GM12878 (cell line): ENCODE measurements around the gene BCAT1. TPM values are rescaled to one million over a fixed set of nuclear protein-coding genes. Genes with fewer than 3 reads are reported as not detected.
A peak's percentile ranks its signal among the peaks of the same experiment; 100 is the strongest.
"Not testable (repeated sequence)": the region's sequence is repeated elsewhere in the genome, so short reads cannot be mapped to it uniquely, and the experiment has no call there.

Experiments used
- ATAC-seq: fragments of 200-7000 bp; cut with Tn5 transposase; 3 replicates; pipeline ENCODE4 v1.9.1; 2020; ENCODE audit warnings: mild to moderate bottlenecking, moderate library complexity
- BruUV-seq: library from RNA; stranded (reverse); fragments of 400-500 nt; replicated peaks from 2 replicates; lab custom pipeline; 2021; lab: Mats Ljungman, UMichigan
- CTCF ChIA-PET: fragments of 300-600 bp; sonication (Branson Sonifier 250); formaldehyde crosslinking; extraction: SDS; loops from one replicate; lab custom pipeline; 2021; ENCODE audit warnings: inconsistent platforms; lab: Yijun Ruan, JAX
- POLR2A ChIA-PET: fragments of 350-600 bp; formaldehyde crosslinking; extraction: SDS; loops from one replicate; lab custom pipeline; 2021; ENCODE audit warnings: inconsistent platforms; lab: Charles Lee
- RAD21 ChIA-PET: fragments of 300-600 bp; sonication (Branson Sonifier 250); formaldehyde crosslinking; loops from one replicate; lab custom pipeline; 2023; ENCODE audit warnings: antibody characterized with exemption; ENCODE audit not compliant: unreplicated experiment; lab: Charles Lee
- SMC1A ChIA-PET: fragments of 300-600 bp; sonication (Branson Sonifier 250); formaldehyde crosslinking; loops from one replicate; lab custom pipeline; 2023; ENCODE audit not compliant: unreplicated experiment, uncharacterized antibody; lab: Charles Lee
- DNase-seq: peaks from one replicate; pipeline ENCODE4 v3.0.0-alpha.2; 2011; ENCODE audit warnings: low read depth, low spot score
- FAIRE-seq: peaks from 3 replicates; lab custom pipeline; 2011; peaks lifted over from hg19 to GRCh38; lab: Jason Lieb, UNC
- H2AFZ ChIP-seq: 2 replicates; pipeline ENCODE4 v1.6.0; 2011; ENCODE audit warnings: low read depth, low read length, control low read depth; ENCODE audit not compliant: control insufficient read depth
- H3K27ac ChIP-seq: 2 replicates; pipeline ENCODE4 v1.5.1; 2011; ENCODE audit warnings: control low read depth; ENCODE audit not compliant: control insufficient read depth, insufficient read depth
- H3K27me3 ChIP-seq, 2 experiments: replicated peaks in 1 of 2; 2 replicates each; pipeline versions ENCODE4 v1.6.0 to v1.6.1; 2011; ENCODE audit warnings: low read length in 1 of 2; ENCODE audit not compliant: control insufficient read depth in 2 of 2, insufficient read depth in 2 of 2
- H3K36me3 ChIP-seq, 2 experiments: 2 replicates each; pipeline ENCODE4 v1.5.1; 2011; ENCODE audit warnings: low read length in 1 of 2; ENCODE audit not compliant: control insufficient read depth in 2 of 2, insufficient read depth in 2 of 2
- H3K4me1 ChIP-seq: 2 replicates; pipeline ENCODE4 v1.6.1; 2011; ENCODE audit warnings: mild to moderate bottlenecking, low read length, moderate library complexity, mixed read lengths; ENCODE audit not compliant: control insufficient read depth, insufficient read depth
- H3K4me2 ChIP-seq: 2 replicates; pipeline ENCODE4 v1.6.0; 2011; ENCODE audit warnings: control low read depth; ENCODE audit not compliant: control insufficient read depth, insufficient read depth
- H3K4me3 ChIP-seq: fragments of 200-600 bp; sonication (generic); 2 replicates; pipeline ENCODE4 v1.5.1; 2016
- H3K79me2 ChIP-seq: 2 replicates; pipeline ENCODE4 v1.6.0; 2011; ENCODE audit warnings: low read length; ENCODE audit not compliant: control insufficient read depth, insufficient read depth
- H3K9ac ChIP-seq: 2 replicates; pipeline ENCODE4 v1.8.0; 2011; ENCODE audit warnings: low read length, control low read depth, mixed read lengths; ENCODE audit not compliant: control insufficient read depth, insufficient read depth
- H3K9me3 ChIP-seq: replicated peaks from 3 replicates; pipeline ENCODE4 v1.5.1; 2011; ENCODE audit warnings: mild to moderate bottlenecking, low read length; ENCODE audit not compliant: control insufficient read depth, insufficient read depth
- H4K20me1 ChIP-seq: 2 replicates; pipeline ENCODE4 v1.6.0; 2011; ENCODE audit not compliant: control insufficient read depth, insufficient read depth
- ESRRA ChIP-seq: IDR thresholded peaks from 2 replicates; pipeline ENCODE4 v1.6.1; 2012; ENCODE audit warnings: mild to moderate bottlenecking, low read length, improper control_type of control experiment
- RAD21 ChIP-seq: IDR thresholded peaks from 2 replicates; pipeline ENCODE4 v1.6.1; 2011; ENCODE audit warnings: mild to moderate bottlenecking, low read depth, low read length, moderate library complexity; ENCODE audit not compliant: insufficient read depth
- RCOR1 ChIP-seq: conservative IDR thresholded peaks from 2 replicates; pipeline ENCODE4 v1.6.1; 2012; ENCODE audit warnings: low read depth, low read length, improper control_type of control experiment
- SMC3 ChIP-seq: IDR thresholded peaks from 2 replicates; pipeline ENCODE4 v1.6.1; 2011; ENCODE audit warnings: low read length, improper control_type of control experiment, borderline replicate concordance
- TBL1XR1 ChIP-seq: IDR thresholded peaks from 2 replicates; pipeline ENCODE4 v1.6.1; 2012; ENCODE audit warnings: low read depth, low read length, improper control_type of control experiment
- ZBED1 ChIP-seq: IDR thresholded peaks from 2 replicates; pipeline ENCODE4 v1.6.1; 2016; ENCODE audit warnings: borderline replicate concordance
- WGBS: methylation state at CpG from one replicate; pipeline ENCODE4 v1.1.6; 2016; ENCODE audit warnings: low lambda C conversion rate; ENCODE audit not compliant: insufficient replicate concordance, insufficient coverage; ENCODE audit errors: missing lambda C conversion rate; 5-methylcytosine and 5-hydroxymethylcytosine counted together
- in situ Hi-C: fragments of 300-500 bp; cut with MboI; formaldehyde crosslinking; loops from 9 replicates; pipeline ENCODE4 v1.14.3; 2018; ENCODE audit warnings: mixed read lengths
- intact Hi-C: fragments of 100-400 bp; cut with micrococcal nuclease; formaldehyde crosslinking; loops from one replicate; pipeline ENCODE4 v1.14.2; 2022; ENCODE audit not compliant: unreplicated experiment
- polyA plus RNA-seq, 11 experiments: library from polyadenylated mRNA; depleted of rRNA in 4 of 11; unstranded in 6 of 11; stranded (reverse) in 5 of 11; fragments of >200 nt; fragmentation: Nextera tagmentation in 4 of 11; fragmentation: Illumina TruSeq in 1 of 11; extraction: Ambion mirVana in 4 of 11; extraction: Trizol in 1 of 11; gene quantifications; 1 replicate in 1 of 11; 2 replicates in 10 of 11; pipeline versions ENCODE4 v1.2.1 to v1.2.3, GENCODE V29; 2011 to 2016; ENCODE audit warnings: inconsistent platforms in 2 of 11, missing spikeins in 2 of 11, low read depth in 1 of 11
- total RNA-seq, 4 experiments: library from RNA; depleted of rRNA in 3 of 4; stranded (reverse); fragments of >200 nt in 3 of 4; fragmentation: Illumina TruSeq in 1 of 4; extraction: Trizol in 1 of 4; gene quantifications; 2 replicates each; pipeline versions ENCODE4 v1.2.1 to v1.2.3, GENCODE V29; 2013 to 2021
- TF ChIP-seq, protein P1 (sequence below), 3 experiments: IDR thresholded peaks in 2 of 3; conservative IDR thresholded peaks in 1 of 3; 2 replicates each; pipeline ENCODE4 v1.5.1; 2011; ENCODE audit warnings: low read depth in 3 of 3, low read length in 3 of 3, mild to moderate bottlenecking in 3 of 3, control low read depth in 2 of 3, moderate library complexity in 2 of 3, inconsistent platforms in 1 of 3, mixed read lengths in 1 of 3; ENCODE audit not compliant: control insufficient read depth in 2 of 3, insufficient read depth in 1 of 3; ENCODE audit errors: extremely low read depth in 1 of 3
- TF ChIP-seq, protein P2 (sequence below): fragments of 450-650 bp; IDR thresholded peaks from 2 replicates; pipeline ENCODE4 v1.6.1; 2018; ENCODE audit warnings: mild to moderate bottlenecking, low read depth, moderate library complexity; ENCODE audit not compliant: partially characterized antibody

The BCAT1 gene
- total and polyA plus RNA-seq, 10 of the 15 experiments (the other 5 are each of a cell fraction or from before 2014, with no cell fraction given) = 26.2 to 187 (median 81.9) TPM

DNA sequence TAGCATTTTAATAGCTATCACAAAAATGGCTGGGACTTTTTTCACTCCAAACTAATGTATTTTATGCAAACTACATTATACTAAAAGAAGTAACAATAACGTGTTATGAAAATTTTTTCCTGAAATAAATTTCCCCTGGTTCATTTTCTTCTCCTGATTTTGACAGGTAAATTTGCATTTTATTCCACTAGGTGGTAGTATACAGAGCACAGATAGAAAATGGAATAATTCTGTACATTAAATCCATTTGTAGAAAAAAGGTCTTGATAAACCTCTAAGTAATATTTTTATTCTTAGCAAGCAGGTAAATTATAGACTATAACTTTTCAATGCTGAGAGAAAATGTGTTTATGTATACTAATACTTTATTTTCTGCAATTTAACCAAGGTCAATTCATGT, 96.5 kb downstream of the BCAT1 start:
- CTCF ChIA-PET = interaction anchor here (0.7 to 5.6 kb wide), 32 partner anchors 8 to 303 kb away, joined by 3 to 41 read pairs (median 4); no protein-coding TSS in a partner anchor

DNA sequence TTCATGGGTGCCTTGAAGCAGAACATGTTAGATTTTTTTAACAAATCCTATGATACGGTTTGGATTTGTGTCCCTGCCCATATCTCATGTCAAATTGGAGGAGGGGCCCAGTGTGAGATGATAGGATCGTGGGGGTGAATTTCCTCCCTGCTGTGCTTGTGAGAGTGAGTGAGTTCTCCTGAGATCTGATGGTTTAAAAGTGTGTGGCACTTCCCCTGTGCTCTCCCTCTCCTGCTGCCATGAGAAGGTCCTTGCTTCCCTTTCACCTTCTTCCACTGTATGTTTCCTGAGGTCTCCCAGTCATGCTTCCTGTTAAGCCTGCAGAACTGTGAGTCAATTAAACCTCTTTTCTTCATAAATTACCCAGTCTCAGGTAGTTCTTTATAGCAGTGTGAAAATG, 97.0 kb downstream of the BCAT1 start:
- ChIA-PET CTCF (interaction anchor here (0.7 to 5.6 kb wide), 28 partner anchors 8 to 303 kb away, joined by 3 to 41 read pairs (median 5); no protein-coding TSS in a partner anchor), SMC1A (interaction anchor here (0.6 to 6.4 kb wide), 16 partner anchors 9 to 302 kb away, joined by 3 to 41 read pairs (median 4); partner anchors contain the start of gene BCAT1), RAD21 (interaction anchor here (0.9 to 3.7 kb wide), 6 partner anchors 17 to 278 kb away, joined by 3 to 13 read pairs (median 5); no protein-coding TSS in a partner anchor)
- H3K9me3 ChIP-seq, H3K27me3 ChIP-seq, H3K79me2 ChIP-seq, FAIRE-seq, DNase-seq, H3K4me3 ChIP-seq, ATAC-seq, H3K27ac ChIP-seq, H3K9ac ChIP-seq, H3K4me1 ChIP-seq, POLR2A ChIA-PET, H4K20me1 ChIP-seq, BruUV-seq, H2AFZ ChIP-seq, H3K36me3 ChIP-seq, H3K4me2 ChIP-seq: not testable (repeated sequence)
- in situ Hi-C loops (loop anchor here (5.0 kb wide), 1 partner anchor 280 kb away; no protein-coding TSS in a partner anchor), intact Hi-C loops (loop anchor here (1.0 to 2.0 kb wide), 2 partner anchors 51 to 279 kb away; no protein-coding TSS in a partner anchor)
- 69% methylated on average over 2 of the region's 2 CpGs for WGBS

More for the DNA sequence above, 96.5 kb downstream of the BCAT1 start:
- no TSS peak for BruUV-seq
- Histone ChIP-seq H3K36me3 (peaks cover 0 to 2% of the 10 kb centered on the region in 2 experiments; a peak in 2 of 4 replicates), H3K4me1 (no peaks in the 10 kb centered on the region), H2AFZ (no peak overlapping the region), H3K4me3 (no peak overlapping the region), H4K20me1 (no peaks in the 10 kb centered on the region), H3K79me2 (no peaks in the 10 kb centered on the region), H3K27ac (no peak overlapping the region), H3K4me2 (no peak overlapping the region), H3K9me3 (no peaks in the 10 kb centered on the region), H3K27me3 (no peaks in the 10 kb centered on the region), H3K9ac (no peak overlapping the region)
- no peak; the same call in 2 of the 3 replicates for ATAC-seq
- ChIA-PET SMC1A (interaction anchor here (0.6 to 6.4 kb wide), 18 partner anchors 8 to 284 kb away, joined by 3 to 41 read pairs (median 4); partner anchors contain the start of gene BCAT1), RAD21 (interaction anchor here (0.9 to 3.7 kb wide), 7 partner anchors 18 to 280 kb away, joined by 3 to 13 read pairs (median 5); no protein-coding TSS in a partner anchor), POLR2A (no interaction called here)
- intact Hi-C loops (loop anchor here (1.0 to 2.0 kb wide), 2 partner anchors 50 to 279 kb away; no protein-coding TSS in a partner anchor), in situ Hi-C loops (loop anchor here (5.0 kb wide), 1 partner anchor 280 kb away; no protein-coding TSS in a partner anchor)
- DNase-seq = no peak
- FAIRE-seq = no peak
- WGBS = 0% methylated on average over 1 of the region's 1 CpG
- TF ChIP-seq, protein P1, sequence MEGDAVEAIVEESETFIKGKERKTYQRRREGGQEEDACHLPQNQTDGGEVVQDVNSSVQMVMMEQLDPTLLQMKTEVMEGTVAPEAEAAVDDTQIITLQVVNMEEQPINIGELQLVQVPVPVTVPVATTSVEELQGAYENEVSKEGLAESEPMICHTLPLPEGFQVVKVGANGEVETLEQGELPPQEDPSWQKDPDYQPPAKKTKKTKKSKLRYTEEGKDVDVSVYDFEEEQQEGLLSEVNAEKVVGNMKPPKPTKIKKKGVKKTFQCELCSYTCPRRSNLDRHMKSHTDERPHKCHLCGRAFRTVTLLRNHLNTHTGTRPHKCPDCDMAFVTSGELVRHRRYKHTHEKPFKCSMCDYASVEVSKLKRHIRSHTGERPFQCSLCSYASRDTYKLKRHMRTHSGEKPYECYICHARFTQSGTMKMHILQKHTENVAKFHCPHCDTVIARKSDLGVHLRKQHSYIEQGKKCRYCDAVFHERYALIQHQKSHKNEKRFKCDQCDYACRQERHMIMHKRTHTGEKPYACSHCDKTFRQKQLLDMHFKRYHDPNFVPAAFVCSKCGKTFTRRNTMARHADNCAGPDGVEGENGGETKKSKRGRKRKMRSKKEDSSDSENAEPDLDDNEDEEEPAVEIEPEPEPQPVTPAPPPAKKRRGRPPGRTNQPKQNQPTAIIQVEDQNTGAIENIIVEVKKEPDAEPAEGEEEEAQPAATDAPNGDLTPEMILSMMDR (IDR thresholded peaks at IDR 0.05 in 2 of 3, conservative IDR thresholded peaks at IDR 0.05 in 1 of 3; ENCODE audit: control insufficient read depth in 2 of 3, extremely low read depth in 1 of 3, insufficient read depth in 1 of 3, low read depth in 3 of 3, low read length in 3 of 3) = peak in 2 of 3 experiments; percentile 14 to 28; a peak in 2 of 6 replicates
- TF ChIP-seq TBL1XR1 (no peak), RAD21 (peak; percentile 46), ZBED1 (no peak), SMC3 (peak; percentile 35; the same call in 1 of the 2 replicates), ESRRA (no peak), RCOR1 (no peak)
- TF ChIP-seq, protein P2, sequence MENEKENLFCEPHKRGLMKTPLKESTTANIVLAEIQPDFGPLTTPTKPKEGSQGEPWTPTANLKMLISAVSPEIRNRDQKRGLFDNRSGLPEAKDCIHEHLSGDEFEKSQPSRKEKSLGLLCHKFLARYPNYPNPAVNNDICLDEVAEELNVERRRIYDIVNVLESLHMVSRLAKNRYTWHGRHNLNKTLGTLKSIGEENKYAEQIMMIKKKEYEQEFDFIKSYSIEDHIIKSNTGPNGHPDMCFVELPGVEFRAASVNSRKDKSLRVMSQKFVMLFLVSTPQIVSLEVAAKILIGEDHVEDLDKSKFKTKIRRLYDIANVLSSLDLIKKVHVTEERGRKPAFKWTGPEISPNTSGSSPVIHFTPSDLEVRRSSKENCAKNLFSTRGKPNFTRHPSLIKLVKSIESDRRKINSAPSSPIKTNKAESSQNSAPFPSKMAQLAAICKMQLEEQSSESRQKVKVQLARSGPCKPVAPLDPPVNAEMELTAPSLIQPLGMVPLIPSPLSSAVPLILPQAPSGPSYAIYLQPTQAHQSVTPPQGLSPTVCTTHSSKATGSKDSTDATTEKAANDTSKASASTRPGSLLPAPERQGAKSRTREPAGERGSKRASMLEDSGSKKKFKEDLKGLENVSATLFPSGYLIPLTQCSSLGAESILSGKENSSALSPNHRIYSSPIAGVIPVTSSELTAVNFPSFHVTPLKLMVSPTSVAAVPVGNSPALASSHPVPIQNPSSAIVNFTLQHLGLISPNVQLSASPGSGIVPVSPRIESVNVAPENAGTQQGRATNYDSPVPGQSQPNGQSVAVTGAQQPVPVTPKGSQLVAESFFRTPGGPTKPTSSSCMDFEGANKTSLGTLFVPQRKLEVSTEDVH = no peak
